GM08714 (cell line): Measurements from ENCODE around the gene ABCB6.

Experiments
- H3K4me3 ChIP-seq: fragments of 200-500 bp; sonication (Bioruptor generic); 2 replicates; pipeline ENCODE4 v1.5.1; 2014; ENCODE audit warnings: mild to moderate bottlenecking, low read length, inconsistent platforms
- ZNF274 ChIP-seq: IDR thresholded peaks from 2 replicates; pipeline ENCODE4 v1.6.1; 2012; ENCODE audit warnings: mild to moderate bottlenecking, low read depth, low read length

Gene ABCB6

GRCh38 chr2:219176818-219177551, 41.8 kb downstream of the ABCB6 start, which contains the start of gene CNPPD1:
CNPPD1 (minus strand) TSS chr2:219176925; CDS start chr2:219176828, 97 bp downstream.
- peak within 1 kb of the TSS; percentile 68 for H3K4me3 ChIP-seq
- TF ChIP-seq ZNF274, result no peak

- TF ChIP-seq ZNF274, result no peak
Observed at GRCh38 chr2:219175928-219176817, 42.6 kb downstream of the ABCB6 start.

DNA sequence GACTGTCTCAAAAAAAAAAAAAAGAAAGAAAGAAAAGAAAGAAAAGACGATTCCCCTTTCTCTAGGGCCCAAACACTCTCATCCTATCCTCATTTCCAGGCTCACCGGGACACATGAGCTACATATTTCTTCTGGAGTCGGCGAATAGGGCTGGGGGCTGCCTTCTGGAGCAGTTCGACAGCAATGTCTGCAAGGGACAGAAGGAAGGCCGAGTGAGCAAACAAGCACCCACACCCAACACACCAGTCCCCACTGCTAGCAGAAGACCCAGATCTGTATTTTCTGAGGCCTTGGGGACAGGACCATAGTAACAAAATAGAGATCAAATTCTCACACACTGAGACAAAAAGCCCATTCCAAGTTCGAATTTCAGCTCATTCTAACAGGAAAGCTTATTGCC, 43.3 kb downstream of the ABCB6 start:
- no peak overlapping the region; the same call in 1 of the 2 replicates for H3K4me3 ChIP-seq
- no peak for TF ChIP-seq ZNF274

More at GRCh38 chr2:219175928-219176817, 42.6 kb downstream of the ABCB6 start:
- peak overlapping the region; percentile 68 for H3K4me3 ChIP-seq

- H3K4me3 ChIP-seq, result no peak overlapping the region
- TF ChIP-seq ZNF274, result no peak
Observed at GRCh38 chr2:219174801-219175200, 44.0 kb downstream of the ABCB6 start.

GRCh38 chr2:219174146-219174545, 44.6 kb downstream of the ABCB6 start:
- no peak for TF ChIP-seq ZNF274
- H3K4me3 ChIP-seq, result no peak overlapping the region

DNA sequence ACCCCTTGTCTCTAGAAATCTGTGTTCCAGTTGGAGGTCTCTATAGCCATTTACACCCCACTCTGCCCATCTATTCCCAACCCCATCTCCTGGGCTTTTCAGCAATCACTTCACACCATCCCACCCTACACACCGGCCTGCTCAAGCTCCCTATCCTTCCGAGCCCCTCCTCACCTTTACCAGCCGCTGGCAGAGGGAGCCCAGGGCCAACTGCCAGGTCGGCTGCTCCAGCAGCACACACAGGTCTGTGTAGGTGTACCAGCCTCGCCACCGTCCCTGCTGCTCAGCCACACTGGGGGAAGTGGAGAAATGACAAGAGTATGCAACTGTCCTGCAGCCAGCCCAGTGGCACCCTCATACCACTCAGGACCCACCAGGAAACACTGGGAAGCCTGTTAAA, 45.6 kb downstream of the ABCB6 start:
- no peak for TF ChIP-seq ZNF274
- no peak overlapping the region for H3K4me3 ChIP-seq

GRCh38 chr2:219172231-219173154, 46.3 kb downstream of the ABCB6 start:
- no peak for TF ChIP-seq ZNF274
- H3K4me3 ChIP-seq, result no peak overlapping the region

- TF ChIP-seq ZNF274, result no peak
Observed at GRCh38 chr2:219171231-219171651, 47.5 kb downstream of the ABCB6 start.

GRCh38 chr2:219169930-219170654, 48.7 kb downstream of the ABCB6 start, which contains the start of gene SLC23A3:
SLC23A3 (minus strand) TSS chr2:219170029; CDS start chr2:219169984, 45 bp downstream.
- no peak within 1 kb of the TSS for H3K4me3 ChIP-seq
- no peak for TF ChIP-seq ZNF274

More at GRCh38 chr2:219171231-219171651, 47.5 kb downstream of the ABCB6 start:
- no peak overlapping the region for H3K4me3 ChIP-seq

GRCh38 chr2:219168932-219169331, 49.8 kb downstream of the ABCB6 start:
- TF ChIP-seq ZNF274, result no peak
- no peak overlapping the region for H3K4me3 ChIP-seq

- no peak for TF ChIP-seq ZNF274
- no peak overlapping the region for H3K4me3 ChIP-seq
Observed at GRCh38 chr2:219168526-219168925, 50.2 kb downstream of the ABCB6 start.

- no peak overlapping the region for H3K4me3 ChIP-seq
- TF ChIP-seq ZNF274, result no peak
Observed at GRCh38 chr2:219167997-219168396, 50.8 kb downstream of the ABCB6 start.
